Myocyte (in vitro differentiated cells): ENCODE data around the gene STMN1. TPM values are rescaled to one million over a fixed set of nuclear protein-coding genes. Genes with fewer than 3 reads are reported as not detected.
"Not testable (repeated sequence)": the region's sequence is repeated elsewhere in the genome, so short reads cannot be mapped to it uniquely, and the experiment has no call there.

ENCODE experiments used
- DNase-seq: peaks from one replicate; pipeline ENCODE4 v3.0.0-alpha.2; 2012; ENCODE audit warnings: low read depth
- polyA plus RNA-seq: library from polyadenylated mRNA; unstranded; fragments of >200 nt; gene quantifications from one replicate; pipeline ENCODE4 v1.2.1, GENCODE V29; 2012; ENCODE audit warnings: missing spikeins
- total RNA-seq: library from RNA; depleted of rRNA; stranded (reverse); fragments of >200 nt; gene quantifications from 2 replicates; pipeline ENCODE4 v1.2.3, GENCODE V29; 2014

The STMN1 gene
- 138 and 179 TPM in 2 replicates for total RNA-seq
- polyA plus RNA-seq = 373 TPM

GRCh38 chr1:25905680-25906643 is at the start of gene STMN1:
STMN1 (minus strand) TSS chr1:25906419; CDS start chr1:25904676, 1,743 bp downstream.
- DNase-seq = peak; percentile 96

- DNase-seq = no peak
Measured at GRCh38 chr1:25955553-25955952, 49.3 kb upstream of the STMN1 start.

- DNase-seq = no peak
Measured at GRCh38 chr1:25954282-25954938, 48.2 kb upstream of the STMN1 start.

GRCh38 chr1:25952841-25953401 is 46.7 kb upstream of the STMN1 start:
- DNase-seq = peak; percentile 68

DNA sequence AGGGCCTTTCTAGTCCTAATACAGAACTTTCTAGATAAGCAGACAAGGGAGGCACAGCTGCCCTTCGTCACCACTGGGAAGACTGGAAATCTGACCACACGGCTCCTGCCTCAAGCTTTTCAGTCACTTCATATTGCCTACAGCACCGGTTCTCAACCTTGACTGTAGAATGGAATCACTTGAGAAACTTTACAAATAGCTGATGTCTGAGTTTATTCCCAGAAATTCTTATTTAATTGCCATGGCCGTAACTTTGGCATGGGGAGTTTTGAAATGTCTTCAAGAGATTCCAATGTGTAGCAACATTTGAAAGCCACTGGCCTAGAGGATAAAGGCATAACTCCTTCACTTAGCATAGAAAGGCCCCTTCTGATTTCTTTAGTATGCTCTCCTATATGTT is 42.4 kb upstream of the STMN1 start:
- DNase-seq = no peak

GRCh38 chr1:25947027-25947426 is 40.8 kb upstream of the STMN1 start:
- DNase-seq = no peak

DNA sequence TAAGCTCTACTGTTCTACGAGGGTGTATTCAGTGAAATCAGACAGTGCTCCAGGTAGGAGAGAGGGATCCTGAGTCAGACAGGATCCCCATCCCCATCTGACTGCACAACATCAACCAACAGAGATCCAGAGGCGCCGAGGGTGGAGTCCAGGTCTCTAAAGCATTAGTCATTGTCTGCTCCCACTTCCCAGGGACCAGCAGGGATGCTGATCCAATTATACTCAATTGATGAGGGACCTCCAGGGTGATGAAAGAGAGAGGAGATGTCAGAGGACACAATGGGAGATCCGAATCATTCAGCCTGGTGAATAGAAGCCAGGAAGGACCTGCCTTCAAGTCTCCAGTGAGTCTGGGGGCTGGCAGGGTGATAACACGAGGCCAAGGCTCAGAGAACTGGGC is 39.5 kb upstream of the STMN1 start:
- DNase-seq = no peak

GRCh38 chr1:25944986-25945385 is 38.8 kb upstream of the STMN1 start:
- no peak for DNase-seq

GRCh38 chr1:25943511-25943910 is 37.3 kb upstream of the STMN1 start:
- DNase-seq = not testable (repeated sequence)

DNA sequence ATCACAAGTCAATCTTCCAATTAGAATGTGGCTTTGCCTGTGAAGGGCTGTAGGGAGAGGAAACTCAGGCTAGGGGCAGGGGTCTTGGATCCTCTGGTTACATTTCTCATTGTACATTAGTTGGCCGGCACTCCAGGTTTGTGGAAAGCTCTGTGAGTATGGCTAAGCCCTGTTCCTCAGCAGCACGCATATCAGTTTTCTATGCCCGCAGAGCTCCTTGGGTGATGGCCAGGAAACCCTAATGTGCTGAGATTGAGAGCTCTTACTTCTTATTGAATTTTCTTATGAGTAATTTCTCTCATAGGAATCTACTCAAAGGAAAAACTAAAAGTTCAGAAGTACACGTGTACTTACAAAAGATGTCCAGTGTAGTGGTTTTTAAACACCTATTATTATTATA is 30.7 kb upstream of the STMN1 start:
- no peak for DNase-seq

DNA sequence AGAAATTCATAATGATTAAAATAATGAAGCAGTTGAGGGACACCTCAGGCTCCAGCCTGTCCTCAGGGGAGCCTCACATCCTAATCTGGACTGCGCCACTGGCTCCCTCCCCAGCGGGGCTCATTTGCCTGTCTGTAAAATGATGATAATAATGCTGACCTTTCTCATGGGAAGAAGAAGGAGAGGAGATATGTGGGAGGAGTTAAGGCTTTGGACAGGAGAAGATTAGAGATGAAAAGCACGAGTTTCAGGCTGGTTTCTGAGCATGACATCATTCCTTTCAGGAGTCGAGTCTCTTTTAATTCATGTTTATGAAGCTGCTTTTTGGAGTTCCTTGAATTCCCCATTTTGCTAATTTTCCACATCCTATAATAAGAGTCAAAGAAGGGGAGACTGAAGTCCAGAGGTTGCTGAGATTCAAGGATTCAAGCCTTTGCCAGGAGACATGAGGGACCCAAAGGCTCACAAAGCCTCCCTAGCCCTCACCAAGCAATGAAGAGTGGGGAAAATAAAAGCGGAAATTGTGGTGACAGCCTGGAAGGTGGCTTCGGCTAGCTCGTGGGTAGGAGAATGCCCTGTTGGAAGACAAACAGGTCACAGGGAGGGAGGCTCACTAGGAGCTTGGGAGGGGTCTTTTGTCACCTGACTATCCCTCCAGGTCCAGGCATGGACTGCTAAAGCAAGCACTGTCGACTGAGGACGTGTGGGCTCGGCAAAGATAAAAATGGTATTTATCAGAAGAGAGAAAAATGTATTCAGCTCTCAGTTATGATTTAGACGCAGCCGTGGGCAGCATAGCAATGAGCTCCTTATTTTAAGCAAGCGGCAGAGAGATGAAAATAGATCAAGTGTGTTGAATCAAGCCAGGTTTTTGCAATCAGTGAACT is 27.5 kb upstream of the STMN1 start:
- DNase-seq = no peak

DNA sequence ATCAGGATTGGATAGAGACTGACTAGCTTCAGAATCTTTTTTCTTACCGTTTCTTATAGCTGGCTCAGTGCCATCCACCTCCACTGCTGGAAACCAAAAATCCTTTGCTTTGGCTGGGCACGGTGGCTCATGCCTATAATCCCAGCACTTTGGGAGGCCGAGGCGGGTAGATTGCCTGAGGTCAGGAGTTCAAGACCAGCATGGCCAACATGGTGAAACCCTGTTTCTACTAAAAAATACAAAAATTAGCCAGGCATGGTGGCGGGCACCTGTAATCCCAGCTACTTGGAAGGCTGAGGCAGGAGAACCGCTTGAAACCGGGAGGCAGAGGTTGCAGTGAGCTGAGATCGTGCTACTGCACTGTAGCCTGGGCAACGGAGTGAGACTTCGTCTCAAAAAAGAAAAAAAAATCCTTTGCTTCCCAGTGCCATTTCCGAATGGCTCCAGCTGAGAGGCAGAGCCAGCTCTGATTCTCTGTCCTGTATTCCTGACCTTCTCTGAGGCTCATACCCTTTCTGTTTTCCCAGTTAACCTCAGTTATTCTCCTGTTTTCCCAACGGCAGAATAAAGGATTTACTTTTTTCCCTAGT is 26.7 kb upstream of the STMN1 start:
- DNase-seq = not testable (repeated sequence)

- DNase-seq = no peak
Measured at GRCh38 chr1:25932321-25932720, 26.1 kb upstream of the STMN1 start.

DNA sequence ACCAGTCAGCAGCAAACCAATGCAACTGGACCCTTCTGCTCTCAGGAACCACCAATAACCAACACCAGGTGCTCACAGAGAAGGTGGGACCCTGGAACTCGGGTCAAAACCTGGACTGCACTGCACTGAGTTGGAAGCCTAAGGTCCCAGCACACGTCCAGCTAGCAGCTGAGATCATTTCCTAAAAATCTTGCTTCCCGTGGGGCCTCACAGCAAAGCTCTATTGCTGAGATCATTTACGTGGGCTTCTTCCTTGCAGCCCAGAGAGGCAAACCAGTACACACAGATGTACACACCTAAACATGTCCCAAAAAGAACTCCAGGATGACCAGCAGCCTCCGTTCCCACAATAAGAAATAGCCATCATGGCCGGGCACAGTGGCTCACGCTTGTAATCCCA is 22.8 kb upstream of the STMN1 start:
- DNase-seq = no peak

DNA sequence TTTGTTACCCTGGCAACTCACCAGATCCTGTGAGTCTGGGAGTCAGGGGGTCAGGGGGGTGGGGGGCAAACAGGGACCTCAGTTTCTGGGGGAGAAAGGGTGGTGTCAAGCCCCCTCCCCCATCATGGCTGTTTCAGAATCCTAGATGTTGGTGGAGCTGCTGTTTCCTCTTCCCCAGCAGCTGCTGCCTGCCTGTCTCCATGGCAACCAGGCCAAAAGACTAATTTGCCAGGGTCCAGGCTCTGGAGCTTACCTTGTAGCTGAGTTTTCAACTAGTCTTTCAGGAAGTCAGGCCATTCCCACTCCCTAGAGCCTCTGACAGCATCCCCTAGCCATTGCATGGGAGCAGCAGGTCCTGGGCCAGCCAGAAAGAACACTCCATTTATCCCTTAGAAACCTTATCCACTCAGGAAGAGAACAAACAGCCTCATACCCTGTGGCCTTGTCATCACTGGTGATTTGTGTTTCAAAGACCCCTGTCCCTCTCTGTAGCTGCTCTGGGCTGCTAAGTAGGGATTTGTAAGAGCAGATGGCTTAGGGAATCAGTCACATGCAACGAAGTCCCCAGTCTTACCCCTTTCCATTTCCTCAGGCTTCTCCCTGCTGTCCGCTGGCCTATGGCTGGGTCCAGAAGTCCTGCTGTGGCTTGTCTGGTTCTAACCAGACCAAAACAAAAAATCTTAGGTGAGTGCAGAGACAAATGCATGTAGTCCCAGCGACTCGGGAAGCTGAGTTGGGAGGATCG is 21.5 kb upstream of the STMN1 start:
- DNase-seq = peak; percentile 73

DNA sequence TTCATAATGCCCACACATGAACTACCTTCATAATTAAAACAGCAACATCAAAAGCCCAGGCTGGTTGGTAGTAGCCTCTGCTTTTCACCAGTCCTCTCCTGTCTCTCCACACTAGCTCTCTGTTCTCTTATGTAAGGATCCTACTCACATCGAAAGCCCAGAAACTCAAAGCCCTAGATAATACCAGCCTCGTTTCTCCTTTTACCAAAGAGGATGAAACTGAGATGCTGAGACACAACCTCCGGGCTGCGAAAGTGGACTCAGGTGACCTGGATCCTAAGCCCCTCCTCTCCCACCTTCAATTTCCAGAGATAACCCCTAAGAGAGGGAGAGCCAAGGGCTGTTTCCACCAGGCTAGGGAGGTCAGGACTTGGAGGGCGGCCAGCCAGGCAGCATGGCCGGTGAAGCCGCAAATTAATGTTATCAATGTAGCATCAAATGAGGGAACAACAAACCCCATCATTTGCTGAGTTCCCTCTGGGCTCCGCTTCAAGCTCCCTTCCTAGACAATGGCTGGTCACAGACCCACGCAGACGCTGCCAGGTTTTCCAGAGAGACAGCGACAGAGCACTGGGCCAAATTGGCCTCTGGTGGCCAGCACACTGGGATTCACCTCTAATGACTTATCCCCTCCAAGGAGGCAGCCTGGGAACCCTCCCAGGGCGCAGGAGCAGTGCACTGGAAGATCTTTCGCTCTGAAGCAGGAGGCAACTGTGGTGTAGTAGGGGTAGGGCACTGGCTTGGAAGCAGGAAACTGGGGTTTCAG is 20.7 kb upstream of the STMN1 start:
- no peak for DNase-seq

DNA sequence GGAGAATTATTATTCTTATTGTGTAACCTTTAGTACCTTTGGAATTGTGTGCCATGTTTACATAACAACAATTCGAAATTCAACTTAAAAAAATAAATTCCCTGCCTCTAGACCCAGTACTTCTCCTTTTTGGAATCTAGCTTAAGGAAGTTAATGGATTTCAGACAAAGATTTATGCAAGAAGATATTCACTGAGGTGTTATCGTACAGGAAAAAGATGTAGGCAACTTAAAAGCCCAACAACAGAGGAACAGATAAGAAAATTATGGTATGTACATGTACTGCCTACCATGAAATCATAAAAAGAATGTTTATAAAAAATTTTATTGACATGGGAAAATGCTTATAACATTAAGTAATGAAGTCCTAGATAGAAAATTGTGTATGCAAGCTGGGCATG is 18.2 kb upstream of the STMN1 start:
- no peak for DNase-seq

DNA sequence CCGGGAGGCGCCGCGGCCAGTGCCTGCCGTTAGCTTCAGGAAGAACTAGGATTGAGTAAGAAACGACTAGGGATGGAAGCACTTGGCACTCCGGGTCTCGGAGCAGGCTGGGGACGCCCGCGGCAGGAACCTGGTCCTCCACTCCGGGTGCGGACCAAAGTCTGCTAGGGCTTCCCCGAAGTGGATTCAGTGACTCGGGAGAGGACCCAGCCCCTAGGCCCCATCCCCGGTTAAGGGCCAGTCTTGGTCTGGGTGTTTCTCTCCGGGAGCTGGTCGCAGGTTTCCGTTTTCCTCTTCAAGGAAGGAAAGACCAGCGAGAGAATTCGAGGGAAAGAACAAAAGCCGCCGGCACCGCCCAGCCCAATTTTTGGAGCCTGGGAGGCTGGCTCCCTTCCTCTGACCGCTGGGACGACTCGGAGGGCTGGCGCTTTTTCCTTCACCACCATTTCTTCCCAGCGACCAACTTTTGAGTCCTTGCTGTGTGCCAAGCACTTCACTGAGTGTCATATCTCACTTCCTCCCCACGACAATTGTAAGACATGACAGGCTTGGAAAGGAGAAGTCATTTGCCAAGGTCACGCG is 16.8 kb upstream of the STMN1 start:
- DNase-seq = peak; percentile 61
